Naive thymus-derived CD4-positive, alpha-beta T cell (primary cell): ENCODE results near the gene FDPS. TPM values are rescaled to one million over a fixed set of nuclear protein-coding genes. Genes with fewer than 3 reads are reported as not detected.

ENCODE experiments used
- ATAC-seq: fragments of 150-1000 bp; cut with Tn5 transposase; 2 replicates; pipeline ENCODE4 v1.10.0; 2021; ENCODE audit warnings: mild to moderate bottlenecking, moderate library complexity
- CTCF ChIA-PET: fragments of 350-600 bp; sonication (Branson Sonifier 250); formaldehyde crosslinking; loops from one replicate; lab custom pipeline; 2021; ENCODE audit warnings: antibody characterized with exemption; lab: Charles Lee
- POLR2A ChIA-PET: fragments of 350-600 bp; sonication (Branson Sonifier 250); formaldehyde crosslinking; loops from one replicate; lab custom pipeline; 2021; ENCODE audit warnings: antibody characterized with exemption, inconsistent platforms; lab: Charles Lee
- DNase-seq, 9 donors: peaks; one replicate each; pipeline versions ENCODE4 v3.0.0 to v3.0.0-alpha.2; 2020 to 2022; ENCODE audit warnings: mixed read lengths in 1 of 9
- H3K27ac ChIP-seq: one replicate; pipeline ENCODE4 v1.7.0; 2013; ENCODE audit warnings: mild to moderate bottlenecking, low read depth, low read length, moderate library complexity
- H3K27me3 ChIP-seq, 2 donors: one replicate each; pipeline ENCODE4 v1.7.0; 2013; ENCODE audit warnings: low read length in 2 of 2, mild to moderate bottlenecking in 2 of 2, moderate library complexity in 2 of 2; ENCODE audit not compliant: control insufficient read depth in 2 of 2, insufficient read depth in 2 of 2
- H3K36me3 ChIP-seq, 3 experiments: 1 replicate in 2 of 3; 2 replicates in 1 of 3; pipeline ENCODE4 v1.7.0; 2013; ENCODE audit warnings: low read length in 3 of 3, mild to moderate bottlenecking in 3 of 3, moderate library complexity in 1 of 3; ENCODE audit not compliant: insufficient read depth in 3 of 3, control insufficient read depth in 2 of 3
- H3K4me1 ChIP-seq, 2 donors: one replicate each; pipeline ENCODE4 v1.7.0; 2013; ENCODE audit warnings: low read length in 2 of 2, mild to moderate bottlenecking in 2 of 2, moderate library complexity in 1 of 2; ENCODE audit not compliant: control insufficient read depth in 2 of 2, insufficient read depth in 2 of 2
- H3K4me3 ChIP-seq: 2 replicates; pipeline ENCODE4 v1.7.0; 2013; ENCODE audit warnings: mild to moderate bottlenecking, low read length
- H3K9me3 ChIP-seq, 3 experiments: 1 replicate in 2 of 3; 2 replicates in 1 of 3; pipeline ENCODE4 v1.7.0; 2013; ENCODE audit warnings: low read length in 3 of 3; ENCODE audit not compliant: control insufficient read depth in 2 of 3
- H3K27ac Mint-ChIP-seq, 9 donors: one replicate each; pipeline ENCODE4 v1.8.0; 2020 to 2022; ENCODE audit warnings: mixed read lengths in 9 of 9, mild to moderate bottlenecking in 8 of 9, moderate library complexity in 5 of 9, inconsistent platforms in 2 of 9
- H3K27me3 Mint-ChIP-seq, 5 donors: one replicate each; pipeline ENCODE4 v1.8.0; 2021 to 2022; ENCODE audit warnings: mixed read lengths in 5 of 5, mild to moderate bottlenecking in 1 of 5
- H3K36me3 Mint-ChIP-seq, 5 donors: one replicate each; pipeline ENCODE4 v1.8.0; 2020 to 2022; ENCODE audit warnings: mixed read lengths in 5 of 5, mild to moderate bottlenecking in 3 of 5, inconsistent platforms in 1 of 5
- H3K4me1 Mint-ChIP-seq, 7 donors: one replicate each; pipeline ENCODE4 v1.8.0; 2020 to 2022; ENCODE audit warnings: mixed read lengths in 7 of 7, mild to moderate bottlenecking in 3 of 7, inconsistent platforms in 1 of 7
- H3K4me3 Mint-ChIP-seq, 10 donors: one replicate each; pipeline ENCODE4 v1.8.0; 2020 to 2022; ENCODE audit warnings: mild to moderate bottlenecking in 10 of 10, mixed read lengths in 10 of 10, moderate library complexity in 6 of 10, inconsistent platforms in 2 of 10
- H3K9me3 Mint-ChIP-seq, 11 donors: one replicate each; pipeline ENCODE4 v1.8.0; 2020 to 2022; ENCODE audit warnings: mixed read lengths in 11 of 11, mild to moderate bottlenecking in 4 of 11, inconsistent platforms in 1 of 11, moderate library complexity in 1 of 11
- intact Hi-C, 2 donors: fragments of 100-400 bp; cut with micrococcal nuclease; formaldehyde crosslinking; loops; one replicate each; pipeline ENCODE4 v1.15.1; 2023
- polyA plus RNA-seq, 2 donors: library from polyadenylated mRNA; unstranded; fragments of 300-500 nt; fragmentation: Illumina TruSeq; gene quantifications; one replicate each; pipeline ENCODE4 v1.2.3, GENCODE V29; 2021
- total RNA-seq, 6 experiments: library from RNA in 5 of 6; stranded (reverse) in 5 of 6; gene quantifications; 1 replicate in 5 of 6; 2 replicates in 1 of 6; pipeline ENCODE4 v1.2.3 and lab custom pipeline; 2021 to 2026

The FDPS gene
- total and polyA plus RNA-seq, 7 experiments from 2014 or later = 58.5 to 193 (median 83.8) TPM

- H3K4me1 ChIP-seq = no peaks in the 10 kb centered on the region
- H3K9me3 ChIP-seq = no peaks in the 10 kb centered on the region
- no peak overlapping the region for H3K27ac ChIP-seq
- H3K4me3 ChIP-seq = no peak overlapping the region
- ATAC-seq = no peak
- H3K36me3 ChIP-seq = no peaks in the 10 kb centered on the region
- no peaks in the 10 kb centered on the region for H3K27me3 ChIP-seq
- H3K4me1 Mint-ChIP-seq = peaks cover 3 to 15% (median 4%) of the 10 kb centered on the region in 7 donors
- intact Hi-C loops = no loop called here
- no peak overlapping the region for H3K27ac Mint-ChIP-seq
- CTCF ChIA-PET = no interaction called here
- no peaks in the 10 kb centered on the region for H3K36me3 Mint-ChIP-seq
- no peak overlapping the region for H3K4me3 Mint-ChIP-seq
- peaks cover 31 to 51% (median 39%) of the 10 kb centered on the region in 5 donors for H3K27me3 Mint-ChIP-seq
- no peak for DNase-seq
- no peaks in the 10 kb centered on the region for H3K9me3 Mint-ChIP-seq
- POLR2A ChIA-PET = no interaction called here
These were observed 12.0 kb upstream of the FDPS start for GRCh38 chr1:155296661-155297060.

- H3K27ac Mint-ChIP-seq = no peak overlapping the region
- no peak for ATAC-seq
- H3K4me3 ChIP-seq = no peak overlapping the region
- no peaks in the 10 kb centered on the region for H3K27me3 ChIP-seq
- DNase-seq = no peak
- no peaks in the 10 kb centered on the region for H3K36me3 ChIP-seq
- H3K27me3 Mint-ChIP-seq = peaks cover 31 to 50% (median 39%) of the 10 kb centered on the region in 5 donors
- CTCF ChIA-PET = no interaction called here
- H3K9me3 Mint-ChIP-seq = no peaks in the 10 kb centered on the region
- H3K27ac ChIP-seq = no peak overlapping the region
- no peaks in the 10 kb centered on the region for H3K4me1 ChIP-seq
- peaks cover 3 to 15% (median 4%) of the 10 kb centered on the region in 7 donors for H3K4me1 Mint-ChIP-seq
- no peaks in the 10 kb centered on the region for H3K36me3 Mint-ChIP-seq
- no peak overlapping the region for H3K4me3 Mint-ChIP-seq
- POLR2A ChIA-PET = no interaction called here
- no peaks in the 10 kb centered on the region for H3K9me3 ChIP-seq
- intact Hi-C loops = no loop called here
These were observed 11.3 kb upstream of the FDPS start for GRCh38 chr1:155297384-155297783.

- no peaks in the 10 kb centered on the region for H3K9me3 Mint-ChIP-seq
- ChIA-PET POLR2A (interaction anchor here (0.7 kb wide), 1 partner anchor 24 kb away, joined by 4 read pairs; no protein-coding TSS in a partner anchor), CTCF (no interaction called here)
- no peak for DNase-seq
- no peak overlapping the region for H3K4me3 Mint-ChIP-seq
- no peak overlapping the region for H3K27ac Mint-ChIP-seq
- peaks cover 0 to 2% (median 0%) of the 10 kb centered on the region in 5 donors for H3K36me3 Mint-ChIP-seq
- Histone ChIP-seq H3K36me3 (no peaks in the 10 kb centered on the region), H3K4me3 (no peak overlapping the region), H3K4me1 (no peaks in the 10 kb centered on the region), H3K9me3 (no peaks in the 10 kb centered on the region), H3K27ac (no peak overlapping the region), H3K27me3 (no peaks in the 10 kb centered on the region)
- peaks cover 19 to 34% (median 26%) of the 10 kb centered on the region in 5 donors for H3K27me3 Mint-ChIP-seq
- intact Hi-C loops = no loop called here
- peaks cover 0 to 11% (median 2%) of the 10 kb centered on the region in 7 donors for H3K4me1 Mint-ChIP-seq
- ATAC-seq = no peak
These were observed 8.6 kb upstream of the FDPS start for GRCh38 chr1:155300024-155300423.

GRCh38 chr1:155300553-155301329 is 7.9 kb upstream of the FDPS start:
- no peak overlapping the region for H3K27ac Mint-ChIP-seq
- intact Hi-C loops = no loop called here
- no peak overlapping the region for H3K4me3 Mint-ChIP-seq
- Histone ChIP-seq H3K4me1 (no peaks in the 10 kb centered on the region), H3K36me3 (no peaks in the 10 kb centered on the region), H3K4me3 (no peak overlapping the region), H3K27ac (no peak overlapping the region), H3K27me3 (no peaks in the 10 kb centered on the region), H3K9me3 (no peaks in the 10 kb centered on the region)
- H3K4me1 Mint-ChIP-seq = peaks cover 0 to 9% (median 2%) of the 10 kb centered on the region in 7 donors
- POLR2A ChIA-PET = no interaction called here
- peaks cover 0 to 2% (median 0%) of the 10 kb centered on the region in 5 donors for H3K36me3 Mint-ChIP-seq
- CTCF ChIA-PET = no interaction called here
- DNase-seq (no peak), ATAC-seq (no peak)
- no peaks in the 10 kb centered on the region for H3K9me3 Mint-ChIP-seq
- H3K27me3 Mint-ChIP-seq = peaks cover 15 to 30% (median 23%) of the 10 kb centered on the region in 5 donors

GRCh38 chr1:155301342-155301841 is 7.3 kb upstream of the FDPS start, which contains the start of gene PKLR:
PKLR (minus strand) TSS chr1:155301438; CDS start chr1:155301395, 43 bp downstream.
- ChIA-PET CTCF (no interaction called here), POLR2A (no interaction called here)
- Mint-ChIP-seq H3K27ac (no peak within 1 kb of the TSS), H3K36me3 (peaks cover 0 to 2% (median 0%) of the 10 kb centered on the region in 5 donors), H3K4me3 (no peak within 1 kb of the TSS), H3K27me3 (peaks cover 8 to 24% (median 16%) of the 10 kb centered on the region in 5 donors), H3K4me1 (peaks cover 0 to 5% (median 1%) of the 10 kb centered on the region in 7 donors), H3K9me3 (no peaks in the 10 kb centered on the region)
- no peak within 1 kb of the TSS for H3K4me3 ChIP-seq
- intact Hi-C loops = no loop called here
- H3K27ac ChIP-seq = no peak within 1 kb of the TSS
- H3K4me1 ChIP-seq = no peaks in the 10 kb centered on the region
- no peaks in the 10 kb centered on the region for H3K36me3 ChIP-seq
- H3K27me3 ChIP-seq = no peaks in the 10 kb centered on the region
- no peak for DNase-seq
- no peaks in the 10 kb centered on the region for H3K9me3 ChIP-seq
- ATAC-seq = no peak

- no peak overlapping the region for H3K27ac Mint-ChIP-seq
- H3K36me3 Mint-ChIP-seq = peaks cover 0 to 2% (median 0%) of the 10 kb centered on the region in 5 donors
- POLR2A ChIA-PET = no interaction called here
- Histone ChIP-seq H3K9me3 (no peaks in the 10 kb centered on the region), H3K27ac (no peak overlapping the region), H3K4me3 (no peak overlapping the region), H3K36me3 (no peaks in the 10 kb centered on the region), H3K27me3 (no peaks in the 10 kb centered on the region), H3K4me1 (peaks cover 4 to 11% of the 10 kb centered on the region in 2 donors)
- DNase-seq (no peak), ATAC-seq (no peak)
- CTCF ChIA-PET = no interaction called here
- peaks cover 5 to 14% (median 11%) of the 10 kb centered on the region in 7 donors for H3K4me1 Mint-ChIP-seq
- intact Hi-C loops = no loop called here
- no peaks in the 10 kb centered on the region for H3K9me3 Mint-ChIP-seq
- no peak overlapping the region for H3K4me3 Mint-ChIP-seq
- peaks cover 0 to 8% (median 0%) of the 10 kb centered on the region in 5 donors for H3K27me3 Mint-ChIP-seq
These were observed 4.1 kb upstream of the FDPS start for GRCh38 chr1:155304558-155305063.
